ENCODE measurements around the gene NTN3. TPM values are rescaled to one million over a fixed set of nuclear protein-coding genes. Genes with fewer than 3 reads are reported as not detected.

Gene NTN3
- total and polyA plus RNA-seq, 2 of the 4 experiments (the other 2 are of a cell fraction), result 0.18 to 0.38 TPM

DNA sequence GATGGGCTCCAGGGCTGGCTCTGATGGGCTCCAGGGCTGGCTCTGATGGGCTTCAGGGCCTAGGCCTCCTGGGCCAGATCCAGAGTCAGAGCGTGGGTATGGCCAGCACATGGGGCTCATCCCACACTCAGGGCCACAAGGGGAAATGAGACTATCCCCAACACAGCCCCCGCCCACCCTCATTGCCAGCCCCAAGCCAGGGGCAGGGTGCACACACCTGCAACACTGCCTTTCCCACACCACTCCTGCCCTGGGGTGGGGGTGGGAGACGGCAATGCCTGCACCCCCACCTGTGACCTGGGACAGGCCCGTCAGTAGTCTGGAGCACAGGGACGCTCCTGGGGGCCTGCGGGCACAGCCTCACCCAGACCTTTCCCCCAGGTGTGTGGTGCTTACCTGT lies 28.4 kb downstream of the NTN3 start:
- ATAC-seq (ENCODE audit: low read depth) (no peak), DNase-seq (no peak)
- WGBS, 2 experiments (ENCODE audit: extremely low coverage in 2 of 2, insufficient read length in 1 of 2), result no CpG with 5 or more reads among the region's 6 CpGs
- Histone ChIP-seq H4K91ac (ENCODE audit: insufficient read depth, low read depth, low read length) (no peak overlapping the region), H2BK5ac (ENCODE audit: low read depth, low read length, poor library complexity, severe bottlenecking) (no peak overlapping the region), H4K8ac (ENCODE audit: low read depth in 2 of 2, low read length in 2 of 2) (no peak overlapping the region), H3K4me1 (ENCODE audit: control insufficient read depth, insufficient read depth, low read length) (peaks cover 9% of the 10 kb centered on the region), H3K56ac (ENCODE audit: extremely low read depth, insufficient read depth, low read length) (no peak overlapping the region), H3K4me2 (ENCODE audit: low read depth, low read length) (no peak overlapping the region), H3K18ac (ENCODE audit: low read depth, low read length) (no peak overlapping the region), H2AK5ac (ENCODE audit: low read depth, low read length) (no peak overlapping the region), H3K79me1 (ENCODE audit: low read depth in 1 of 2, low read length in 2 of 2) (peaks cover 3 to 21% of the 10 kb centered on the region in 2 experiments; a peak in 2 of 4 replicates), H3K27me3 (ENCODE audit: control insufficient read depth, insufficient read depth, low read length) (no peaks in the 10 kb centered on the region), H3K9me1 (ENCODE audit: insufficient read depth, low read length) (no peaks in the 10 kb centered on the region), H3K27ac (ENCODE audit: insufficient read depth, low read length) (no peak overlapping the region), H2BK120ac (ENCODE audit: low read depth, low read length) (no peak overlapping the region), H2AK9ac (replicated peaks; ENCODE audit: low read depth, low read length, poor library complexity) (no peak overlapping the region), H3K4ac (ENCODE audit: low read depth, low read length) (no peak overlapping the region), H3K36me3 (ENCODE audit: control insufficient read depth, insufficient read depth, low read length) (peaks cover 19% of the 10 kb centered on the region; the same call in 1 of the 2 replicates), H2AFZ (replicated peaks; ENCODE audit: low read length, poor library complexity) (no peak overlapping the region), H3K9ac (ENCODE audit: low read depth, low read length) (no peak overlapping the region), H2BK15ac (ENCODE audit: low read depth, low read length) (no peak overlapping the region), H3K23ac (ENCODE audit: low read depth, low read length) (no peak overlapping the region), H2BK20ac (ENCODE audit: low read depth, low read length) (no peak overlapping the region), H3K9me3 (ENCODE audit: control insufficient read depth, insufficient read depth, low read length) (no peaks in the 10 kb centered on the region), H4K5ac (ENCODE audit: low read depth, low read length) (no peak overlapping the region), H3K14ac (replicated peaks; ENCODE audit: low read depth, low read length) (no peak overlapping the region), H4K20me1 (ENCODE audit: insufficient read depth, low read length) (peaks cover 17% of the 10 kb centered on the region), H3K4me3 (ENCODE audit: insufficient read depth, low read depth, low read length) (no peak overlapping the region)
- BruUV-seq (replicated peaks), result no TSS peak
- TF ChIP-seq ELK1 (IDR thresholded peaks at IDR 0.05; ENCODE audit: borderline replicate concordance, low read depth, low read length) (no peak), MAZ (IDR thresholded peaks at IDR 0.05; ENCODE audit: borderline replicate concordance, low read depth, low read length) (no peak), RCOR1 (IDR thresholded peaks at IDR 0.05; ENCODE audit: insufficient replicate concordance, low read length) (no peak), MAFK (IDR thresholded peaks at IDR 0.05; ENCODE audit: low read depth, low read length) (no peak), RAD21 (IDR thresholded peaks at IDR 0.05; ENCODE audit: low read length) (no peak), SMC3 (IDR thresholded peaks at IDR 0.05; ENCODE audit: low read depth, low read length) (no peak)
- CTCF ChIA-PET, result no interaction called here
- intact Hi-C loops (cut with micrococcal nuclease) (no loop called here), dilution Hi-C loops (cut with HindIII; ENCODE audit: low sequenced_read_pairs, unreplicated experiment) (no loop called here), in situ Hi-C loops (cut with MboI; ENCODE audit: low sequenced_read_pairs) (loop anchor here (5.0 kb wide), 1 partner anchor 157 kb away; the partner anchor contains the start of gene ABCA3)
- POLR2A ChIA-PET (ENCODE audit: unreplicated experiment), result no interaction called here

Measured in IMR-90 (cell line).